NK-92 (cell line): Measurements from ENCODE around the gene GBX1.

ENCODE experiments used
- DNase-seq: peaks from one replicate; lab custom pipeline; 2025; ENCODE audit not compliant: unreplicated experiment; lab: John Stamatoyannopoulos, UW

The GBX1 gene

GRCh38 chr7:151174246-151175046 is 7.0 kb upstream of the GBX1 start:
- DNase-seq, result no peak

- DNase-seq, result no peak
Measured at GRCh38 chr7:151173386-151174245, 6.1 kb upstream of the GBX1 start.

GRCh38 chr7:151172273-151173141 is 5.0 kb upstream of the GBX1 start:
- no peak for DNase-seq

- DNase-seq, result no peak
Measured at GRCh38 chr7:151168787-151169162, 1.3 kb upstream of the GBX1 start.

- no peak for DNase-seq
Measured at GRCh38 chr7:151168003-151168786, 701 bp upstream of the GBX1 start.

GRCh38 chr7:151166629-151167196 is 781 bp downstream of the GBX1 start:
- no peak for DNase-seq

- DNase-seq, result no peak
Measured at GRCh38 chr7:151161757-151162156, 5.7 kb downstream of the GBX1 start.

GRCh38 chr7:151157645-151158329 is 9.7 kb downstream of the GBX1 start:
- no peak for DNase-seq

GRCh38 chr7:151152643-151153513 is 14.6 kb downstream of the GBX1 start:
- DNase-seq, result no peak

GRCh38 chr7:151150388-151150787 is 17.1 kb downstream of the GBX1 start:
- no peak for DNase-seq

GRCh38 chr7:151148319-151149259 is 18.9 kb downstream of the GBX1 start:
- DNase-seq, result no peak

GRCh38 chr7:151146761-151147160 is 20.7 kb downstream of the GBX1 start:
- no peak for DNase-seq

- DNase-seq, result no peak
Measured at GRCh38 chr7:151144387-151144786, 23.1 kb downstream of the GBX1 start.

- no peak for DNase-seq
Measured at GRCh38 chr7:151143261-151144015, 24.1 kb downstream of the GBX1 start.

- DNase-seq, result no peak
Measured at GRCh38 chr7:151142686-151143040, 24.8 kb downstream of the GBX1 start.

- no peak for DNase-seq
Measured at GRCh38 chr7:151141855-151142685, 25.4 kb downstream of the GBX1 start.
